Activated CD4-positive, alpha-beta T cell treated with anti-CD3 and anti-CD28 coated beads, Interleukin-2, amount 50 U/mL, for 16 hours (primary cell): ENCODE data around the gene TLR9.
"Not testable (repeated sequence)": the region's sequence is repeated elsewhere in the genome, so short reads cannot be mapped to it uniquely, and the experiment has no call there.

Experiments used
- DNase-seq: peaks from one replicate; pipeline ENCODE4 v3.0.0-alpha.2; 2020

Gene TLR9

DNA sequence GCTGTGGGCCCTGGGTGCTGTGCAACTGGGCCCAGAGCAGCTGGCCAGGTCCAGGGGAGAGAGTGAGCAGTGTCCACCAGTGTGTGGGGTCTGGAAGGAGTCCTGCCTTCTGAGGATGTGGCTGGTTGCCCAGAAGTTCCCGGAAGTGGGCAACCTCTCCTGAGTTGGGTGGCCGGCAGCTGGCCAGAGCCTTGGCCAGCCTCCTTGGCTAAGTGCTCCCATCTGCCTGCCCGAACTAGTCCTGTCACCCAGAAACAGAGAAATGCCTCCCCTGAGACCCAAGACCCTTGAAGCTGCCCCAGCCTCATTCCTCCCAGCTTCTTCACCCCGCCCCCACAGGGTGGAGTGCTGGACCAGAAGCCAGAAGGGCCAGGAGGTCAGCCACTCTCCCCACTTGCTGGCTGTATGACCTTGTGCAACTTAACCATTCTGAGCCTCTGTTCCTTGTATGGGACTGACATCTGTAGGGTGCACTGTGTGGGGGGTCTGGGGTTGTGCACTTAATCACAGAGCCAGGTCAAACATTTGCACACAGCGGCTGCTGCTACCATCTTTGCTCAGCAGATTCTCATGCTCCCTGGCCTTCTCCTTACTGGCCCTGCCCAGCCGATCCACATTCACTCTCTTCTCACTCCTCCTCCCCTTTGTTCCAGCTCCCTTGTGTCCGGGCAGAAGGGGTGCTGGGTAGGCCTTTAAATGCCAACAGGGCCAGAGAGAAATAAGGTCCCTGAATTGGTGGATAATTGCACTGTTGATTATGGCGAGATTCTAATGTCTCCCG lies 35.0 kb downstream of the TLR9 start:
- DNase-seq = no peak

- no peak for DNase-seq
Observed at GRCh38 chr3:52188556-52188955, 36.9 kb downstream of the TLR9 start.

DNA sequence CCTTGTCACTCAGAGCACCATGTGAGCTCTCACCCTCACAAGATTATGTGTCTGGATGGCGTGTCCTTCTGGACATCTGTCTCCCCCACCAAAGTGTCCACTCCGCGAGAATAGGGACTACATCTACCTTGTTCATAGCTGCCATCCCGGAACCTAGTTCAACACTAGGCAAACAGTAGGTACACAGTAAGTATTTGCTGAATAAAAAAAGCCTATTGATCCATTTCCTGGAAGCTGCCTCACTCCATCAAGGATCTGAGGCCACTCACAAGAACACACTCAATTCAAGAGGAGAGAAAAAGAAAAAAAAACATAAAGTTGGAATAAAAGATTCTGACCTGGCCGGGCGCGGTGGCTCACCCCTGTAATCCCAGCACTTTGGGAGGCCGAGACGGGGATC lies 38.7 kb downstream of the TLR9 start:
- DNase-seq = no peak

GRCh38 chr3:52185837-52186236 lies 39.6 kb downstream of the TLR9 start:
- no peak for DNase-seq

DNA sequence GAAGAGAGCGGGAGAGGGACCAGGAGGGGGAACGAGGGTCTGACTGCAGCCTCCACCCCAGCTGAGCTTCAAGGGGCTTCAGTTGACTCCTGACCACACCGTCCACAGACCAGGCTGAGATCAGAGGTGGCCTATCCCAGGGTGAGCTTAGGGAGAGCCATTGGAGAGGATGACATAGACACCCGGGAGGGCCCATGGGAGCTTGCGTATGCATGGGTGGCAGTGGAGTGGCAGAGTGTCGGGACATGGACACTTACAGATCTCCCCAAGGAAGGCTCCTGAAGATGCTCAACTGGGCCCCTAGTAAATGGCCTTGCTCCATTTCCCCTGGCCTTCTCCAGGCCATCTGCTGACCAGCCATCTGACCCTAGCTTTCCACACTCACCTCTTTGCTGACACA lies 40.1 kb downstream of the TLR9 start:
- DNase-seq = no peak

DNA sequence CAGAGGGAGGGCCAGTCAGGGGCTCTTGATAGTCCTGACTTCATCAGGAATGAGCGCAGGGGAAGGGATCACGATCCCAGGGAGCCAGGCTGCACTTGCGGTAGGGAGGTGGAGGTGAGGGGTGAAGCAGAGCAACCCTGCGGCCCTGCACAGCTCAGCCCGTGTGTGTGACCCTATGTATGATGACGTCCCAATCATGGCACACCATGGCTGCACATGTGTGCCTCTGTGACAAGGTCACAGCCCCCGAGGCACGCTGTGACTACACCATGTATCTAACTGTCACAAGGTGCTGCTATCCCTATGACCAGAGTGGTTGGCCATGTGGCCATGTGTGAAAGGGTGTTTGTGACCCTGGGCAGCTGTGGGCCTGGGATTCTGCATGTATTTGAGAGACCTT lies 40.8 kb downstream of the TLR9 start:
- no peak for DNase-seq

GRCh38 chr3:52183786-52184445 lies 41.5 kb downstream of the TLR9 start:
- DNase-seq = no peak

GRCh38 chr3:52182691-52183090 lies 42.8 kb downstream of the TLR9 start:
- DNase-seq = no peak

DNA sequence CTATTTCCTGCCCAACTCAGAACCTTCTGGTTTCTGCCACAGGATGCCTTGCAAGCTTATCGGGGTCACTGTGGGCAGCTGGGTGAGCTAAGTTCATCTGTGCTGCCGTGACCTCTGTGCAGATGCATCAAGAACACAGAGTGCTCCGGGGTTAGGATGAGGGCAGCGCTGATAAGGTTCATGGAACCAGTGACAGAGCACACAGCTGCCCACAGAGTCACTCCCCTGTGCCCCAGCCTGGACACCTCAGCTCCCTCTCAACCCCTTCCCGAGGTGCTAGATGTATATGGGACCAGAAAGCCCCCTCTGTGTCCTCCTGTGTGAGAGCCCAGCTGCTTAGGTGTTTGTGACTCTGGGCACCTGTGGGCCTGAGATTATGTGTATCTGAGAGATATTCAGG lies 43.2 kb downstream of the TLR9 start:
- DNase-seq = no peak

DNA sequence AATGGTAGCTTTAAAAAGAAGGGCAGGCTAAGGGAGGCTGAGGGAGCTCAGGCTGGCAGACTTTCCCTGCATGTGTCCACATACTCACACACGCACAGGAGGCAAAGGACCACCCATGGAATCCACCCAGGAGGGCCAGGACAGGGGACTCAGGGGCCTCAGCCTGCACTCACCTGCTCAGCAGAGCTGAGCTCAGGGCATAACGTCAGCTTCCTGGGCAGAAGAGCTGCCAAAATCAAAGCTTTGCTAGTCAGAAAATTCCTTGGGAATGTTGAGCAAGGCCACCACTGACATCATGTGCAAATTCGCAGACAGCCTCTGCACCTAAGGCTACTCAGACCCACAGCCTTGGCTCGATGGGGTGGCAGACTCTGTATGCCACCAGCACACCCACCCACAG lies 43.9 kb downstream of the TLR9 start:
- DNase-seq = no peak

GRCh38 chr3:52178537-52178936 lies 46.9 kb downstream of the TLR9 start:
- DNase-seq = no peak

- DNase-seq = not testable (repeated sequence)
Observed at GRCh38 chr3:52178126-52178525, 47.3 kb downstream of the TLR9 start.

DNA sequence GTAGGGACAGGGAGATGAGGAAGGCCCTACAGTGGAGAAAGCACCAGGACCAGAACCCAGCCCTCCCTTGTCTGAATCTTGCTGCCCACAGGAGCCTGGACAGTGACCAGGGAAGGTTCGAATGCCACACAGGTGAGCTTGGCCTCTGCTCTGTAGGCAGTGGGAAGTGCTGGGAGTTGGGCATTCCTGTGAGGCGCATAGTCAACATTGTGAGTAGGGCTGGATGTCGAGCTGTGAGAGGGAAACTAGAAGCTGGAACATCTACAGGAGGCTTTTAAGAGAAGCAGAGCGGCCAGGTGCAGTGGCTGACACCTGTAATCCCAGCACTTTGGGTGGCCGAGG lies 47.8 kb downstream of the TLR9 start:
- DNase-seq = no peak

DNA sequence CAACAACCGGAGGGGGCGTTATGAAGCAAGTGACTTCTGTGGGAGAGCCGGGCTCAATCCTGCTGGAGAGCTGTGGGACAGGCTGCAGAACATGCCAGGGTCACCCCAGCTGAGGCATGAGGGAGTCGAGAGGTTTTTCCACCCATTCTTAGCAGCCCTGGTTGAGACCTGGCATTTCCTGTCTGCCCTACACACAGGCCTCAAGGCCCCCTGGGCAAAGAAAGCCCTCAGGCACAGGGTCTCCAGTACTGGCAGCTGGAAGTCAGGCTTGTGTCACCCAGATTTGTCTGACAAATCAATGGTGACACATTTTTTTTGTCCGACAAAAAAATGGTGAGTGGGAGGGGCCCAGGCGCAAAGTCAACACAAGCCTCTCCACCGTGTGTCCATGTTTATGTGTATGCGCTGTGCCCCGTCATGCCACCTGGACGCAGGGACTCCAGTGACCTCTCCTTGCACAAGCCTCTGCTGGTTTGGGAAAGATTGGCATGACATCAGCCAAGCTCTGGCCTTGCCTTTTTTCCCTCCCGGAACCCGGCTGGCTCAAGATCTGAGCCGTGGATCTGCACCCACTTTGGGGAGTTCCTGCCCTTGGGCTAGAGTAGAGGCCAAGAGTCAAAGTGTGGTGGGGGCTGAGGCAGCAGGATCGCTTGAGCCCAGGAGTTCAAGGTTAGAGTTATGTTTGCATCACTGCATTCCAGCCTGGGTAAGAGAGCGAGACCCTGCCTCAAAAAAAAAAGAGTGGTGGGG lies 48.3 kb downstream of the TLR9 start:
- DNase-seq = no peak

- DNase-seq = no peak
Observed at GRCh38 chr3:52176180-52176752, 49.2 kb downstream of the TLR9 start.

DNA sequence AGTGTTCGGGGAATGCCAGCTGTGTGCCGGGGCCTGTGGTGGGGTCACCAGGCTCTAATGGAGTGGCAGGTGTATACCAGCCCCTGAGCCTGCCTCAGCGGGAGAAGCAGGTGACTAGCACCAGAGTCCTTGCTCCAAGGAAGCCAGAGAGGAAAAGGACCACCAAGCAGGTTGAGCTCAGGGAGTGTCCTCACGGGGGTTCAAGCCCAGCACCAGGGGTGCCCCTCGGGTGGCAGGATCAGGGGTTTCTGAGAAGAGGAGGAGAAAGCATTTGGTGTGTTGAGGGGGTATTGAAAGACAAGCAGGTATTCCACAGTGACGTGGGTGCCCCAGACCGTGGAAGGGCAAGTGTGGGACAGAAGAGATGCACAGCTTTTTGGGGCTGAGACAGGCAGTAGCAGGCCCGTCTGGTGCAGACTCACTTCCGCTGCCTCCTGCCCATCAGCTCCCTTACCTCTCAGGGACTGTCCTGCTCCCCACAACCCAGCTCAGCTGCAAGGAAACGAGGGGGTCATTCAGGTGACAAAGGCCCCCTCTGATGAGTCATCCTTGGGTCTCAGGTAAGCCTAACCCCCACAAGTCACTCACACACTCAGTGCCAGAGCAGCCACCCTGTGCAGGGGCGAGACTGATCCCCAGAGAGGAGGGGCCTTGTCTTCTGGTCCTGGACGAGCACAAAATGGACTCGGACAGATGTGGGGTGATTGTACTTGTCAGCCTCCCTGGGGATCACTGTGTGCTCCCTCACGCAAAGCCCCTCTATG lies 49.8 kb downstream of the TLR9 start:
- DNase-seq = no peak

DNA sequence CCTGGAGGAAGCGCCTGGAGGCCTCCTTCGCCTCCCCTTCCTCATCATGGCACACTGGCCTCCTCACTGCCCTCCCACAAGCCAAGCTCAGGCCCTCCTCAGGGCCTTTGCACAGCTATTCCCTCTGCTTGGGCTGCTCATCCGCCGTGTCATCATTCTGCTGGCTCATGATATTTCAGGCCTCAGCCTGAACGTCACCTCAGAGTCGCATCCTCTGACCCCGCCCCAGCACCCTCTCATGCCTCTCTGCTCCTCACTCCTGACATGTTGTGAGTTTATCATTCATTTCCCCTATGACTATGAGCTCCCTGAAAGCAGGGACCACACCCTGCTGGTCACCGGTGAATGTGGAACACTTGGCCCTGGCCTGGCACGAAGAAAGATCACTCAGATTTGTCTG lies 50.5 kb downstream of the TLR9 start:
- no peak for DNase-seq

DNA sequence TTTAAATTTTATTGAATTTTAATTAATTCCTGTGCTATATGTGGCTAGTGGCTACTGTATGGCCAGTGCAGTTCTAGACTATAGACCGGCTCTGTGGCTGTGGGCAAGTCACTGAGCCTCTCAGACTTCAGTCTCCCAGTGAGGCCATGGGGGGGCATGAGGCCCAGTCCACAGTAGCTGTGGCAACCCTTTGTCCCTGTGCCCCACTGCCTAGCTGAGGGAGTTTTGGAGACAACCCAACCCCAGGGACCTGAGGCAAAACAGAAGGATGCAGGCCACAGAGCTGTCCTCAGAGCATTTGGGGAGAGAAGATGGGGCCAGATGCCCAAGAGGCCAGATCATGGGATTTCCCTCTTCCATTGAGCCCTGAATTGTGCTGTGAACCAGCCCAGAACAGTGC lies 52.3 kb downstream of the TLR9 start:
- no peak for DNase-seq

- no peak for DNase-seq
Observed at GRCh38 chr3:52172262-52172757, 53.1 kb downstream of the TLR9 start.

GRCh38 chr3:52171514-52172261 lies 53.8 kb downstream of the TLR9 start:
- DNase-seq = no peak
